ENCODE results near the gene BAD. TPM values are rescaled to one million over a fixed set of nuclear protein-coding genes. Genes with fewer than 3 reads are reported as not detected.

BAD gene
- total RNA-seq, 1 donor from 2014 or later, result 73.6 TPM

DNA sequence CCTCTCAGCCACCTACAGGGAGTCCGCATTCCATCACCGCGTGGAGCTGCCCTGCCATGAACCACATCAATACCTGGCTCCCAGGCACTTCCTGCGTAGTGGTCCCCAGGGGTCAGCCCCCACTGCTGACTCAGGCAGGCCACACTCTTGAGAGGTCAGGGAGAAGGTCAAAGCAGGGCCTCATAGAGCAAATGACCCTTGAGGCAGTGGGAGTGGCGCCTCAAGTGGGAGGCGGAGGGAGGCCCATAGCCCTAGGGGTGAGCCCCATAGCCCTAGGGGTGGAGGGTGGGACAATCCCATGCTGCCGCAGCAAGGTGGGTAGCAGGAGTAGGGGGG, 38.4 kb upstream of the BAD start:
- no peak overlapping the region for H3K4me3 Mint-ChIP-seq (ENCODE audit: unreplicated experiment)
- peaks cover 17% of the 10 kb centered on the region for H3K36me3 Mint-ChIP-seq (ENCODE audit: unreplicated experiment)
- no peak overlapping the region for H3K27ac Mint-ChIP-seq (ENCODE audit: unreplicated experiment)
- H3K27me3 Mint-ChIP-seq (ENCODE audit: unreplicated experiment), result peaks cover 1% of the 10 kb centered on the region
- peaks cover 26% of the 10 kb centered on the region for H3K4me1 Mint-ChIP-seq (ENCODE audit: unreplicated experiment)
- H3K9me3 Mint-ChIP-seq (ENCODE audit: unreplicated experiment), result no peaks in the 10 kb centered on the region
- no peak for DNase-seq (ENCODE audit: extremely low spot score, unreplicated experiment)
- TF ChIP-seq, protein P1, sequence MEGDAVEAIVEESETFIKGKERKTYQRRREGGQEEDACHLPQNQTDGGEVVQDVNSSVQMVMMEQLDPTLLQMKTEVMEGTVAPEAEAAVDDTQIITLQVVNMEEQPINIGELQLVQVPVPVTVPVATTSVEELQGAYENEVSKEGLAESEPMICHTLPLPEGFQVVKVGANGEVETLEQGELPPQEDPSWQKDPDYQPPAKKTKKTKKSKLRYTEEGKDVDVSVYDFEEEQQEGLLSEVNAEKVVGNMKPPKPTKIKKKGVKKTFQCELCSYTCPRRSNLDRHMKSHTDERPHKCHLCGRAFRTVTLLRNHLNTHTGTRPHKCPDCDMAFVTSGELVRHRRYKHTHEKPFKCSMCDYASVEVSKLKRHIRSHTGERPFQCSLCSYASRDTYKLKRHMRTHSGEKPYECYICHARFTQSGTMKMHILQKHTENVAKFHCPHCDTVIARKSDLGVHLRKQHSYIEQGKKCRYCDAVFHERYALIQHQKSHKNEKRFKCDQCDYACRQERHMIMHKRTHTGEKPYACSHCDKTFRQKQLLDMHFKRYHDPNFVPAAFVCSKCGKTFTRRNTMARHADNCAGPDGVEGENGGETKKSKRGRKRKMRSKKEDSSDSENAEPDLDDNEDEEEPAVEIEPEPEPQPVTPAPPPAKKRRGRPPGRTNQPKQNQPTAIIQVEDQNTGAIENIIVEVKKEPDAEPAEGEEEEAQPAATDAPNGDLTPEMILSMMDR (IDR thresholded peaks at IDR 0.05), result no peak

DNA sequence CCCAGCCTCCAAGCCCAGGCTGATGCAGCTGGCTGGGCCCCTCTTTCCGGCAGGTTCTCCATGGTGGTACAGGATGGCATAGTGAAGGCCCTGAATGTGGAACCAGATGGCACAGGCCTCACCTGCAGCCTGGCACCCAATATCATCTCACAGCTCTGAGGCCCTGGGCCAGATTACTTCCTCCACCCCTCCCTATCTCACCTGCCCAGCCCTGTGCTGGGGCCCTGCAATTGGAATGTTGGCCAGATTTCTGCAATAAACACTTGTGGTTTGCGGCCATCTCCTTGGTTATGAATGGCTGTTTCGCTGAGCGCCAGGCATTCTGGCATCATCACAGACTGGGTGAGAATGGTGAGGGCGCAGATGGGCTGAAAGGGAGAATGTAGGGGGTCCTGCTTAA, 37.1 kb upstream of the BAD start:
- TF ChIP-seq, protein P1 (IDR thresholded peaks at IDR 0.05), result no peak
- H3K36me3 Mint-ChIP-seq (ENCODE audit: unreplicated experiment), result peaks cover 17% of the 10 kb centered on the region
- H3K4me1 Mint-ChIP-seq (ENCODE audit: unreplicated experiment), result peaks cover 35% of the 10 kb centered on the region
- H3K27ac Mint-ChIP-seq (ENCODE audit: unreplicated experiment), result no peak overlapping the region
- no peak for DNase-seq (ENCODE audit: extremely low spot score, unreplicated experiment)
- no peak overlapping the region for H3K4me3 Mint-ChIP-seq (ENCODE audit: unreplicated experiment)
- H3K27me3 Mint-ChIP-seq (ENCODE audit: unreplicated experiment), result no peaks in the 10 kb centered on the region
- no peaks in the 10 kb centered on the region for H3K9me3 Mint-ChIP-seq (ENCODE audit: unreplicated experiment)

DNA sequence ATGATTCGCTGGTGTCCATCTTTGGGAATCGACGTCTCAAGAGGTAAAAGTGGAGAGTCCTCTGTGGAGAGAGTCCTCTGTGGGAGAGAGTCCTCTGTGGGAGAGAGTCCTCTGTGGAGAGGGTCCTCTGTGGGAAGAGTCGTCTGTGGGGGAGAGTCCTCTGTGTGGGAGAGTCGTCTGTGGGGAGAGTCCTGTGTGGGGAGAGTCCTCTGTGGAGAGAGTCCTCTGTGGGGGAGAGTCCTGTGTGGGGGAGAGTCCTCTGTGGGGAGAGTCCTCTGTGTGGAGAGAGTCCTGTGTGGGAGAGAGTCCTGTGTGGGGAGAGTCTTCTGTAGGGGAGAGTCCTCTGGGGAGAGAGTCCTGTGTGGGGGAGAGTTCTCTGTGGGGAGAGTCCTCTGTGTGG, 36.6 kb upstream of the BAD start:
- Mint-ChIP-seq H3K4me3 (ENCODE audit: unreplicated experiment) (peak overlapping the region; percentile 1), H3K27ac (ENCODE audit: unreplicated experiment) (no peak overlapping the region), H3K27me3 (ENCODE audit: unreplicated experiment) (no peaks in the 10 kb centered on the region), H3K4me1 (ENCODE audit: unreplicated experiment) (peaks cover 39% of the 10 kb centered on the region), H3K9me3 (ENCODE audit: unreplicated experiment) (no peaks in the 10 kb centered on the region), H3K36me3 (ENCODE audit: unreplicated experiment) (peaks cover 17% of the 10 kb centered on the region)
- TF ChIP-seq, protein P1 (IDR thresholded peaks at IDR 0.05), result no peak
- DNase-seq (ENCODE audit: extremely low spot score, unreplicated experiment), result no peak

DNA sequence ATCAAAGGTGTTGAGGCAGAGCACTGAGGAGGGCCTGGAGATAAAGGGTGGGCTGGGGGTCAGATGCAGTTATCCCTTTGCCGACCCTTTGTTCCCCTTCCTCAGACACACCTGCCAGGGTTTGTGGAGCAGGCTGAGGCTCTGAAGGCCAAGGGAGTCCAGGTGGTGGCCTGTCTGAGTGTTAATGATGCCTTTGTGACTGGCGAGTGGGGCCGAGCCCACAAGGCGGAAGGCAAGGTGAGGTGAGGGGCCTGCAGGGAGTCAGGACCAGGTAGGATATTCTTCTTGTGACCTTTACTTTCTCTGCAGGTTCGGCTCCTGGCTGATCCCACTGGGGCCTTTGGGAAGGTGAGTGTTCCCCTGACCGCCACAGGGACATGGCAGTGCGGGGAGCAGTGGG, 36.1 kb upstream of the BAD start:
- peak overlapping the region; percentile 15 for H3K27ac Mint-ChIP-seq (ENCODE audit: unreplicated experiment)
- DNase-seq (ENCODE audit: extremely low spot score, unreplicated experiment), result no peak
- H3K36me3 Mint-ChIP-seq (ENCODE audit: unreplicated experiment), result peaks cover 17% of the 10 kb centered on the region
- TF ChIP-seq, protein P1 (IDR thresholded peaks at IDR 0.05), result no peak
- no peaks in the 10 kb centered on the region for H3K9me3 Mint-ChIP-seq (ENCODE audit: unreplicated experiment)
- H3K4me3 Mint-ChIP-seq (ENCODE audit: unreplicated experiment), result peak overlapping the region; percentile 32
- no peaks in the 10 kb centered on the region for H3K27me3 Mint-ChIP-seq (ENCODE audit: unreplicated experiment)
- peaks cover 39% of the 10 kb centered on the region for H3K4me1 Mint-ChIP-seq (ENCODE audit: unreplicated experiment)

DNA sequence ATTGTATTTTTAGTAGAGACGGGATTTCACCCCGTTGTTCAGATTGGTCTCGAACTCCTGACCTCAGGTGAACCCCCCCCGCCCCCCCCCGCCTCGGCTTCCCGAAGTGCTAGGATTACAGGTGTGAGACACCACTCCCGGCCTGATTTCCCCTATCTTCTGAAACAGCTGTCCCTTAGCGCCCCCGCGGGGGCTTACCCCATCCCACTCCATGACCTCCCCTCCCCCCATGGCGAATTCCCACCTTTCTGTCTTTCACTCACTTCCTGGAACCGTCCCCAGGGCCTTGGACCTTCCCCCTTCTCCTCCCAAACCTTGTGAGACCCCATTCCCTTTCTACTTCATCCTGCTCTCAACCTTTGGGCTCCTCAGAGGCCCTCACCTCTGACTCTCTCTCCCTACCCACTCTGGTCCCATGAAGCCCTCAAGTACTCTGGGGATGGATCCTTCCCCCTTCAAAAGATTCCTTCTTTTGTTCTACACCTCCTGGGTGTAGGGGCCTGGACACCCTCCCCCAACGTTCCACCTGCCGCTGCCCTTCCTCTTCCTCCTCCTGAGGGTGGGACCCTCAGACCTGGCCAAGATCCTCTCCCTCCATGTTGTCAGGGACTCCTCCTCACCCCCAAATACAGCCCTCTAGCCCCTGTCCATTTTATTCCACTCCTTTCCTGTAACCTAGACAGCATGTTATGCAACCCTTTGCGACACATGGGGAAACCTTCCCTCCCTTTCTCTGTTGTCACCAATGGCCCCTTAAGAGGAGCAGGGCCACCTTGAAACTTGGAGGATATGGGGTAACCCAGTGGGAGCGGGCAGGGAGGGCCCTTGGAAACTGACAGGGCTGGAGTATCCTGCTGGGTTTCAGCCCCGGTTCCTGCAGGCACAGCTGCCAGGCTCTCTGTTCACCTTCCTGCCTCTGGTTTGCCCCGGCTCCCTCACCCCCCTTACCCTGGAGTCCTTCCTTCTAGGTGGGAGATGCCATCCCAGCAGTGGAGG, 34.6 kb upstream of the BAD start:
- H3K27me3 Mint-ChIP-seq (ENCODE audit: unreplicated experiment), result no peaks in the 10 kb centered on the region
- H3K36me3 Mint-ChIP-seq (ENCODE audit: unreplicated experiment), result peaks cover 21% of the 10 kb centered on the region
- no peaks in the 10 kb centered on the region for H3K9me3 Mint-ChIP-seq (ENCODE audit: unreplicated experiment)
- TF ChIP-seq, protein P1 (IDR thresholded peaks at IDR 0.05), result no peak
- H3K4me1 Mint-ChIP-seq (ENCODE audit: unreplicated experiment), result peaks cover 39% of the 10 kb centered on the region
- peak overlapping the region; percentile 99 for H3K27ac Mint-ChIP-seq (ENCODE audit: unreplicated experiment)
- H3K4me3 Mint-ChIP-seq (ENCODE audit: unreplicated experiment), result peak overlapping the region; percentile 92
- no peak for DNase-seq (ENCODE audit: extremely low spot score, unreplicated experiment)

Measured in osteocyte (in vitro differentiated cells).